HG03159 (cell line): Measurements from ENCODE around the gene GMDS.

Source experiments
- ATAC-seq: cut with Tn5 transposase; IDR thresholded peaks from one replicate; pipeline ENCODE4 v1.9.1; 2021; ENCODE audit warnings: mild to moderate bottlenecking, moderate library complexity; ENCODE audit not compliant: unreplicated experiment

The GMDS gene

GRCh38 chr6:1820165-1820564 lies 425.2 kb downstream of the GMDS start:
- no peak for ATAC-seq

- ATAC-seq: no peak
These were observed 426.4 kb downstream of the GMDS start for GRCh38 chr6:1819007-1819406.

GRCh38 chr6:1817033-1817761 lies 428.2 kb downstream of the GMDS start:
- ATAC-seq: no peak

GRCh38 chr6:1815827-1816452 lies 429.5 kb downstream of the GMDS start:
- ATAC-seq: no peak

- ATAC-seq: no peak
These were observed 431.1 kb downstream of the GMDS start for GRCh38 chr6:1814279-1814678.

- no peak for ATAC-seq
These were observed 432.9 kb downstream of the GMDS start for GRCh38 chr6:1812487-1812886.

- ATAC-seq: no peak
These were observed 433.4 kb downstream of the GMDS start for GRCh38 chr6:1812034-1812433.

- no peak for ATAC-seq
These were observed 434.5 kb downstream of the GMDS start for GRCh38 chr6:1810880-1811279.

- ATAC-seq: no peak
These were observed 436.0 kb downstream of the GMDS start for GRCh38 chr6:1809291-1809988.

- no peak for ATAC-seq
These were observed 438.5 kb downstream of the GMDS start for GRCh38 chr6:1806935-1807334.

GRCh38 chr6:1802491-1803395 lies 442.7 kb downstream of the GMDS start:
- no peak for ATAC-seq

- no peak for ATAC-seq
These were observed 444.0 kb downstream of the GMDS start for GRCh38 chr6:1801401-1801800.

- no peak for ATAC-seq
These were observed 444.6 kb downstream of the GMDS start for GRCh38 chr6:1800845-1801244.

GRCh38 chr6:1798965-1799325 lies 446.5 kb downstream of the GMDS start:
- ATAC-seq: no peak

- ATAC-seq: no peak
These were observed 447.0 kb downstream of the GMDS start for GRCh38 chr6:1798303-1798964.

- no peak for ATAC-seq
These were observed 447.6 kb downstream of the GMDS start for GRCh38 chr6:1797801-1798200.

- peak; percentile 91 for ATAC-seq
These were observed 448.5 kb downstream of the GMDS start for GRCh38 chr6:1796706-1797529.

GRCh38 chr6:1795910-1796309 lies 449.5 kb downstream of the GMDS start:
- no peak for ATAC-seq

GRCh38 chr6:1792989-1793388 lies 452.4 kb downstream of the GMDS start:
- ATAC-seq: no peak

GRCh38 chr6:1790684-1791083 lies 454.7 kb downstream of the GMDS start:
- ATAC-seq: no peak
